EL (cell line): ENCODE data around the gene PRUNE2.
"Not testable (repeated sequence)": the region's sequence is repeated elsewhere in the genome, so short reads cannot be mapped to it uniquely, and the experiment has no call there.

ENCODE experiments used
- DNase-seq: peaks from one replicate; pipeline ENCODE4 v3.0.0-alpha.2; 2016

The PRUNE2 gene

DNA sequence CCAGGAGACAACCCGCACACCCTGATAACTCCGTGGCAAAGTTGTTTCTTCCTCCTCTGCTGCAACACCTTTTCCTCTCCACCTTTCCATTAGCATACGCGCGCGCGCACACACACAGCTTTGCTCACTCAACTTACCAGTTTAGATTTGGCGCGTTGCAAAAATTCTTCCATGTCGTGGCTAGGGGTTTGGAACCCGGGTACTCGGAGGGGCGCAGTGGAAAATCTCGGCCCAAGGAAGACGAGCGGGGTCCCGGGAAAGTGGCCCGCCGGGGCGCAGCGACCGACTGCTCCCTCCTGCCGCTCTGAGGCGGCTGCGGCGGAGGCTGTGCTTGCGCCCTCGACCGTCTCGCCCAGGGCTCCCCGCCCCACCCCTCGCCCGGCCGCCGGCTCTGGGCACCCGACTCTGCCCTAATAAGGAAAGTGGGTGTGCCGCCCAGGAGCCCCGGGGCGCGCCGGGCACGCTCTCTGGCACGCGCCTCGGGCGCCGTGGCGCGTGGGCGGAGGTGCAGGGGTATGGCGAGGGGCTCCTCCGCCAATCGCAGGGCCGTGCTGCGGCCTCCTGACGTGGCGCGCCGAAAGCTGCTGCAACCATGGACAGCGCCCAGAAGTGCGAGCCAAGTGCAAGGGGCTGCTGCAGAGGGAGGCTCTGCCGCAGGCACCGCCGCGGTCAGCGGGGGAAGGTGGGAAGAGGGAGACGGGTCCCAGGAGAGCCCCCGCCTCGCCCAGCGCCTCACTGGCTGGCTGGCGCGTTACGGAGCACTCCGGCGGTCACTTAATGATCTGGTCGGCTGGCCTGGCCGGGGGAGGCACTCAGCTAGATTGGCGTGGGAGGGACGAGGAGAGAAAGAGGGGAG is at the start of gene PRUNE2:
PRUNE2 (minus strand) TSS at position 324 of the 856 bp plus-strand sequence; CDS start at position 173, 151 bp downstream.
- DNase-seq = peak; percentile 91

- DNase-seq = not testable (repeated sequence)
Measured at GRCh38 chr9:76955406-76955805, 49.5 kb upstream of the PRUNE2 start.

- DNase-seq = no peak
Measured at GRCh38 chr9:76949865-76950264, 44.0 kb upstream of the PRUNE2 start.

GRCh38 chr9:76944011-76944410 is 38.1 kb upstream of the PRUNE2 start:
- DNase-seq = no peak

DNA sequence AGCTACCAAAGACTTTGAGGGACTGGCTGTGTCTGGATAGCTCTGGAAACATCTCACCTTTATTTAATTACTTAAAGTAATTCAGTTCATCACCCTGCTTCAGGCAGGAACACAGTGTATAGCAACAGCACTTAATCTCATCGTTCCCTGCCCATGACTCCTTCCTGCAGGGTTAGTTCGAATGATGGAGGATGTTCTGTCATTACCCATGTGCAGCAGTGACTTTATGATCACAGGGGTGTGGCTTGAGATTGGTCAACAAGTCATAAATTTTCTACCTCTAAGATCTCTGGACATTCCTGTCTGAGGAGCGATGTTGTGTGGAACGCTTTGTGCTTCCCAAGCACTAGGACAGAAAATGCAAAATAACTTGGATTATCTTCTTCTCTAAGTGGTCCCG is 37.1 kb upstream of the PRUNE2 start:
- no peak for DNase-seq

- DNase-seq = peak; percentile 17
Measured at GRCh38 chr9:76932757-76933156, 26.8 kb upstream of the PRUNE2 start.

GRCh38 chr9:76932265-76932664 is 26.4 kb upstream of the PRUNE2 start:
- DNase-seq = no peak

DNA sequence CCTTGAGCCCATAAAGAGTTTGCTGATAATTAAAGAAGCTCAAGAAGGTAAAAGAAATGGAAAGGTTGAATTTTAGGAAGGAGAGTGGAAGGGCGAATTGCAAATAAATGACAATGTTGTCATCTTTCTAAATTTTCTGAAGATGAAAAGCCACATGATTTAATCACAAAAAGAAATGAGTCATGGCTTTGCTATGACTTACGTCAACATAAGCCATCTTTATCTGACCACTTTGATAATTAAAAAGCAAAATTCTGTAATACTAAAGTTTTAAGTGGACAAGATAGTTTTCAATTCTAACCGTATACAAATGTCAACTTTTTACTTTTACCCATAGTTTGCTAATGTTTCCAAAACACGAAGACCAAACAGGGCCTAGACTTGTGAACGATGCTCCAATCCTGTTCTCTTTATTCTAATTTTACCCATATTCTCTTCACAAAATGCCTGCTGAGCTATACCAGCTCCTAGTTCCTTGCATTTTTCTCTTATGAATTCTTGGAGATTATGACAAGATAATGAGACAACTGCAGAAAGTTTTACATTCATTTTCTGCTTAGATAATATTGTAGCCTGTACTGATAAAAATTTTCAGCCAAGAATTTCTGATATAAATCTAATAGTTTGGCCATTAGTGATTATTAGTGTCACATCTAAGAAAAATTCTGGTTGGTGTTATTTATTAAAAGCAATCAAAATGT is 21.8 kb upstream of the PRUNE2 start:
- DNase-seq = peak; percentile 76

GRCh38 chr9:76926846-76927245 is 20.9 kb upstream of the PRUNE2 start:
- no peak for DNase-seq

- DNase-seq = peak; percentile 96
Measured at GRCh38 chr9:76926324-76926741, 20.4 kb upstream of the PRUNE2 start.

- no peak for DNase-seq
Measured at GRCh38 chr9:76921165-76921564, 15.3 kb upstream of the PRUNE2 start.

DNA sequence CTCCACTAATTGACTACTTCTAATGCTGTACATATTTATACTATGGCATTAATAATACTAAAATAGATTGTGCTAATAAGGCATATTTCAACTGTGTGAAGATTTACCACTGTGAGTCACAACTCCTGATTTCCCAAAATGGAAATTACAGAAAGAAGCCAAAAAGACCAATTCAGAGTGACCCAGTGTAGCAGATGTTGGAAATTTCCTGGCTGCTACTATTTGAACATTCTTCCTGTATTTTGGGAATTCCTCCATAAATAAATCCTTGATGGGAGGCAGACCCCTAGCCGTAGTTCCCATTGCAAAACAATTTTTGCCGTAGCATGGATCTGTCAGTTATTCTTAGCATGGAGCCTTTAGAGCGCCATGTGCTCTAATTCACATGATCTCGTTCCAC is 11.4 kb upstream of the PRUNE2 start:
- DNase-seq = no peak

- no peak for DNase-seq
Measured at GRCh38 chr9:76916231-76916630, 10.3 kb upstream of the PRUNE2 start.

- DNase-seq = no peak
Measured at GRCh38 chr9:76913467-76913866, 7.6 kb upstream of the PRUNE2 start.

DNA sequence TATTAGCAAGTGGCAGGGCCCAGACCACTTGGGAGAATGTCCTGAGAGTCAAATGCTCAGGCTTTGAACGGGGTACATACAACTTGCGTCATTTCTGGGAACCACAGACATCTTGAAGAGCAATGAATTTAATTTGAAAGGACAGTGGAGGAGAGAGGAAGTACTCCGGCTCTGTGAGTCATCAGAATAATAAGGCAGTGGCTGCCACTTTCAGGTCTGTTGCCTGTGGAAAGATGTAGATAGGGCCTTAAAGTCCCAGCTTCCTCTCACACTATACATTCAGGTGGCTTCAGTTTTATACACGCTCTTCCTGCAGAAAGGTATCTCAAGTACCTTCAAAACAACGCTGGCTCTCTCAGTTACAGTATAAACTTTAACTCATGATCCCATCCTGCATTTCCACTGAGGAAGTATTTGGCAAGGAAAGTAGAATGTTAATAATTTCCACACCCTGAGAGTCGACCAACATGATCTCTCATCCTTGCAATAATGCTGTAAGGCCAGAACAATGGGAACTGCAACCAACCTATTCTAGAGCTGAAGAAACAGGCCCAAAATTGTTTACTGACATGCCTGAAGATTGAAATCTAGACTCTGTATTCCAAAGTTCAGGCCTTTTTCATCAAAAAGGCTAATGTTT is 6.8 kb upstream of the PRUNE2 start:
- peak; percentile 80 for DNase-seq

GRCh38 chr9:76911971-76912370 is 6.1 kb upstream of the PRUNE2 start:
- DNase-seq = no peak

DNA sequence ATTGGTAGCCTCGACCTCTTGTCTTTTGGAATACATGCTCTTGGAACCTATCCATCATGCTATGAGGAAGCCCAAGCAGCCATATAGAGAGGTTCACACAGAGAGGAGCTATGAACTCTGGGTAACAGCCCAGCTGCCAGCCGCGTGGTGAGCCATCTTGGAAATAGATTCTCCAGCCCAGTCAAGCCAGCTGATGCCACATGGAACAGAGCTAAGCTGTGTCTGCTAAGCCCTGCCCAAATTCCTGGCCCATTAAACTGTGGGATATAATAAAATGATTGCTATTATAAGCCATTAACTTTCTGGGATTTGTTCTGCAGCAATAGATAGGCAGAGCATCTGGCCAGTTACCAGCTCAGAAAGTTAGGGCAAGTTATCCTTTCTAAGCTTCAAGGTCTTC is 4.9 kb upstream of the PRUNE2 start:
- no peak for DNase-seq

GRCh38 chr9:76906647-76906975 is 697 bp upstream of the PRUNE2 start:
- no peak for DNase-seq

GRCh38 chr9:76904661-76905457 is 1.1 kb downstream of the PRUNE2 start:
- DNase-seq = no peak

GRCh38 chr9:76902395-76902794 is 3.5 kb downstream of the PRUNE2 start:
- DNase-seq = no peak

DNA sequence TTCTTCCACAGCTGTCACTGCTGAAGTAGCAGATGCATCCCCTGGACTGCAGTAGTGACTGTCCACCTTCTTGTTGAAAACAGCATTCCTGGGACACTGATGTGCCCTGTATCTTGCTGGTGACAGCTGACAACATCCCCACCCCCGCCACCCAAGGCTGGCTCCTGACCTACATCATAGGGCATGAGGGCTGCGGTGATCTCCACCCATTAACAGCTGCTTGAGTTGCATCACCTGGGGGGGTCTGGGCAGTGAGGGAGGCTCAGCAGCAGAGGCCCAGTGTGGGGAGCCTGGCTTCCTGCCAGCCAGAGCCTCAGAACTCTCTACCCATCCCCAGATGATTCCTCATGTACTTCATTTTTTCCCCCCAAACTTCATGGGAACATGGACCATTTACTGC is 4.1 kb downstream of the PRUNE2 start:
- DNase-seq = no peak

DNA sequence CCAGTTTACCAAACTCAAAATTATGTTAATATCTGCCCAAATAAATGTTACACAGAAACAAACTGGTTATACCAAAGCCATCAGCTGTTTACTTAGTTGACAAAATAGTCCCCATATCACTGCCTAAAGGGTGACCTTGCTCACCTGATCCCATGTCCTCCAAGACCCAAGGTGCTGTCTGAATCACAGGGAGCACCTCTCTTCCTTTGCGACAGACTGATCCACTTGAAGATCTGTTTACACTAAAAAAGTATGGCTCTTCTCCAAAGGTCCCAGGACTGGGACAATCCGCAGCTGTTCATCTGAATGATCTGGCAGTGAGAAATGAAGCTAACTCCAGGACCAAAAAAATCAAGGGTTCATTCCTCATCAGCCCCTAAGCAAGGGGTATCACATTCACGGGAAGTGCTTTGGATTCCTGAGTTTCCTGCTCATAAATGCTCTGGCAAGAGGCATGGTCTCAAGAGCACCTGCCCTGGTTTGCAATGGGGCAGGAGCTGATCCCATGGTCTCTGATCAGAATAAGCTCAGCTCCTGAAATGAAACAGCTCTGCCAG is 5.0 kb downstream of the PRUNE2 start:
- no peak for DNase-seq

DNA sequence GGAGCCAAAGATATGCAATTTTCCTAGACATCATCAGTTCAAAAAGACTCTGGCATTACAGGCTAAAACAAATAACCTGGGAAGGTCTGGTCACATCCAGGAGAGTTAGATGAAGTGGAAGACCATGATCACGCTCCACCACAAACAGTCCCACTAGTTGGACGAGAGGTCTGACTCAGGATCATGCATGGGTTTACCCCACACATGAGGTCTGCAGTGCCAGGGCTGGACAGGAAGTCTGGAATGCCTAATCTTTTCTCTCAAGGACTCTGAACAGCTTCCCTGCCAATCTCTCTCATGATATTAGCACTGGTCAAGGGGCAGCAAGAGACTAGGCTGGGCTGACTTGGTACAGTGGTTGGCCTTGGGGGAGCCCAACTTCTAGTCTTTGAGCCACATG is 7.1 kb downstream of the PRUNE2 start:
- no peak for DNase-seq
